GM23338 (cell line): ENCODE measurements around the gene KPNA6. TPM values are rescaled to one million over a fixed set of nuclear protein-coding genes. Genes with fewer than 3 reads are reported as not detected.

Experiments
- ATAC-seq: fragments of 200-7000 bp; cut with Tn5 transposase; 3 replicates; pipeline ENCODE4 v1.9.1; 2020
- DNase-seq: peaks from one replicate; pipeline ENCODE4 v3.0.0-alpha.2; 2015; ENCODE audit warnings: low spot score
- H2AFZ ChIP-seq: fragments of 200-600 bp; sonication (generic); 2 replicates; pipeline ENCODE4 v1.8.0; 2016; ENCODE audit warnings: antibody characterized with exemption, mild to moderate bottlenecking, moderate library complexity
- H3F3A ChIP-seq: fragments of 200-600 bp; sonication (generic); replicated peaks from 2 replicates; pipeline ENCODE4 v1.8.0; 2017; ENCODE audit warnings: antibody characterized with exemption, mixed run types, low read depth
- H3K27ac ChIP-seq: fragments of 200-600 bp; sonication (generic); 2 replicates; pipeline ENCODE4 v1.6.1; 2016; ENCODE audit warnings: low read depth
- H3K27me3 ChIP-seq: fragments of 200-600 bp; sonication (generic); 2 replicates; pipeline ENCODE4 v1.8.0; 2016; ENCODE audit warnings: mild to moderate bottlenecking, mixed run types, moderate library complexity; ENCODE audit not compliant: insufficient read depth
- H3K36me3 ChIP-seq: fragments of 200-600 bp; sonication (generic); 2 replicates; pipeline ENCODE4 v1.8.0; 2016; ENCODE audit warnings: mild to moderate bottlenecking; ENCODE audit not compliant: insufficient read depth
- H3K4me1 ChIP-seq: fragments of 200-600 bp; sonication (generic); 2 replicates; pipeline ENCODE4 v1.8.0; 2016; ENCODE audit warnings: mild to moderate bottlenecking, moderate library complexity; ENCODE audit not compliant: insufficient read depth
- H3K4me2 ChIP-seq: fragments of 200-600 bp; sonication (generic); 2 replicates; pipeline ENCODE4 v1.7.1; 2017; ENCODE audit warnings: mixed run types
- H3K4me3 ChIP-seq: fragments of 200-600 bp; sonication (generic); 2 replicates; pipeline ENCODE4 v1.6.1; 2016; ENCODE audit warnings: mixed run types
- H3K79me2 ChIP-seq: fragments of 200-600 bp; sonication (generic); replicated peaks from 2 replicates; pipeline ENCODE4 v1.8.0; 2017; ENCODE audit warnings: mild to moderate bottlenecking; ENCODE audit not compliant: insufficient read depth
- H3K9me2 ChIP-seq: fragments of 200-600 bp; sonication (generic); 2 replicates; pipeline ENCODE4 v1.8.0; 2017; ENCODE audit not compliant: insufficient read depth
- H4K20me1 ChIP-seq: fragments of 200-600 bp; sonication (generic); replicated peaks from 2 replicates; pipeline ENCODE4 v1.8.0; 2017; ENCODE audit warnings: mild to moderate bottlenecking; ENCODE audit not compliant: insufficient read depth
- H3K27ac Mint-ChIP-seq: 2 replicates; pipeline ENCODE4 v1.8.0; 2020; ENCODE audit warnings: inconsistent platforms, mild to moderate bottlenecking, moderate library complexity, mixed read lengths
- H3K27me3 Mint-ChIP-seq: 3 replicates; pipeline ENCODE4 v1.8.0; 2022; ENCODE audit warnings: low read depth, mild to moderate bottlenecking, moderate library complexity, mixed read lengths, inconsistent platforms; ENCODE audit not compliant: insufficient read depth, poor library complexity
- H3K36me3 Mint-ChIP-seq: 3 replicates; pipeline ENCODE4 v1.8.0; 2021; ENCODE audit warnings: low read depth, mild to moderate bottlenecking, inconsistent platforms, moderate library complexity, mixed read lengths
- H3K4me1 Mint-ChIP-seq: 3 replicates; pipeline ENCODE4 v1.8.0; 2020; ENCODE audit warnings: mild to moderate bottlenecking, inconsistent platforms, mixed read lengths
- H3K4me3 Mint-ChIP-seq: 3 replicates; pipeline ENCODE4 v1.8.0; 2021; ENCODE audit warnings: moderate library complexity, mild to moderate bottlenecking, inconsistent platforms, mixed read lengths
- H3K9me3 Mint-ChIP-seq: 3 replicates; pipeline ENCODE4 v1.8.0; 2020; ENCODE audit warnings: moderate library complexity, mild to moderate bottlenecking, inconsistent platforms, mixed read lengths
- CREB1 ChIP-seq: fragments of 250-450 bp; sonication (Bioruptor Pico); IDR thresholded peaks from 2 replicates; pipeline ENCODE4 v1.5.0; 2020; ENCODE audit warnings: low read depth, mild to moderate bottlenecking, moderate library complexity
- CTCF ChIP-seq, 2 experiments: fragments of 200-600 bp in 1 of 2; sonication (generic) in 1 of 2; conservative IDR thresholded peaks; 2 replicates each; pipeline versions ENCODE4 v1.5.1 to v1.6.1; 2016 to 2017; ENCODE audit warnings: antibody characterized with exemption in 2 of 2, low read depth in 2 of 2, mild to moderate bottlenecking in 2 of 2, moderate library complexity in 1 of 2
- ETS1 ChIP-seq: IDR thresholded peaks from 2 replicates; pipeline ENCODE4 v1.6.1; 2016; ENCODE audit warnings: antibody characterized with exemption
- EZH2 ChIP-seq: fragments of 200-600 bp; sonication (generic); IDR thresholded peaks from one replicate; pipeline ENCODE4 v1.8.0; 2017; ENCODE audit warnings: antibody characterized with exemption, mild to moderate bottlenecking, low read depth; ENCODE audit not compliant: unreplicated experiment
- EZH2phosphoT487 ChIP-seq: fragments of 200-600 bp; sonication (generic); IDR thresholded peaks from one replicate; pipeline ENCODE4 v1.8.1; 2018; ENCODE audit warnings: antibody characterized with exemption; ENCODE audit not compliant: unreplicated experiment
- JUNB ChIP-seq: IDR thresholded peaks from one replicate; pipeline ENCODE4 v1.6.1; 2016; ENCODE audit warnings: antibody characterized with exemption; ENCODE audit not compliant: unreplicated experiment
- NANOG ChIP-seq: IDR thresholded peaks from 2 replicates; pipeline ENCODE4 v1.6.1; 2016; ENCODE audit warnings: antibody characterized with exemption, borderline replicate concordance
- POLR2AphosphoS5 ChIP-seq: IDR thresholded peaks from 2 replicates; pipeline ENCODE4 v1.6.1; 2016; ENCODE audit warnings: antibody characterized with exemption, low read depth
- REST ChIP-seq: IDR thresholded peaks from one replicate; pipeline ENCODE4 v1.6.1; 2018; ENCODE audit warnings: antibody characterized with exemption; ENCODE audit not compliant: unreplicated experiment
- STAT1 ChIP-seq: IDR thresholded peaks from one replicate; pipeline ENCODE4 v1.6.1; 2016; ENCODE audit warnings: antibody characterized with exemption; ENCODE audit not compliant: unreplicated experiment
- ZNF114 ChIP-seq: fragments of 250-450 bp; sonication (Bioruptor Pico); IDR thresholded peaks from 2 replicates; pipeline ENCODE4 v1.5.0; 2020; ENCODE audit warnings: mild to moderate bottlenecking, moderate library complexity
- ZNF331 ChIP-seq: fragments of 250-450 bp; sonication (Bioruptor Pico); IDR thresholded peaks from 2 replicates; pipeline ENCODE4 v1.5.0; 2020; ENCODE audit warnings: low read depth, mild to moderate bottlenecking, moderate library complexity
- ZNF462 ChIP-seq: fragments of 250-450 bp; sonication (Bioruptor Pico); IDR thresholded peaks from 2 replicates; pipeline ENCODE4 v1.5.0; 2020; ENCODE audit warnings: mild to moderate bottlenecking, moderate library complexity
- polyA plus RNA-seq: library from polyadenylated mRNA; unstranded; fragments of >200 nt; fragmentation: Nextera tagmentation; extraction: Ambion mirVana; gene quantifications from 2 replicates; pipeline ENCODE4 v1.2.1, GENCODE V29; 2016
- total RNA-seq: library from RNA; depleted of rRNA; stranded (reverse); fragments of >200 nt; shearing (Covaris generic); gene quantifications from 2 replicates; pipeline ENCODE4 v1.2.3, GENCODE V29; 2014

KPNA6 gene
- total and polyA plus RNA-seq, 2 experiments from 2014 or later, result 28.6 to 72.2 TPM

GRCh38 chr1:32074841-32075240 lies 33.0 kb upstream of the KPNA6 start:
- Mint-ChIP-seq H3K27me3 (peaks cover 17% of the 10 kb centered on the region), H3K36me3 (peaks cover 43% of the 10 kb centered on the region), H3K4me1 (peaks cover 14% of the 10 kb centered on the region), H3K4me3 (no peak overlapping the region), H3K27ac (no peak overlapping the region), H3K9me3 (0 out of 3 replicates have a peak, but pooled peaks cover 2% of the 10 kb centered on the region)
- peaks cover 9% of the 10 kb centered on the region; the same call in 1 of the 2 replicates for H3F3A ChIP-seq
- H3K27ac ChIP-seq, result no peak overlapping the region
- ATAC-seq (no peak), DNase-seq (no peak)
- no peak overlapping the region for H3K4me2 ChIP-seq
- no peak for TF ChIP-seq STAT1
- no peak for TF ChIP-seq ZNF114
- TF ChIP-seq ZNF331 (CRISPR knock-in tag), result no peak
- TF ChIP-seq REST, result no peak
- TF ChIP-seq EZH2, result no peak
- no peak for TF ChIP-seq CREB1
- TF ChIP-seq POLR2AphosphoS5, result no peak
- no peak for TF ChIP-seq CTCF (conservative IDR thresholded peaks at IDR 0.05; ENCODE audit: low read depth in 2 of 2)
- TF ChIP-seq EZH2phosphoT487, result no peak
- TF ChIP-seq ETS1, result no peak
- TF ChIP-seq JUNB, result no peak
- TF ChIP-seq ZNF462 (CRISPR knock-in tag), result no peak
- TF ChIP-seq NANOG, result no peak
- peaks cover 10% of the 10 kb centered on the region for H3K36me3 ChIP-seq
- peaks cover 8% of the 10 kb centered on the region for H3K4me1 ChIP-seq
- peaks cover 13% of the 10 kb centered on the region for H3K79me2 ChIP-seq
- peaks cover 11% of the 10 kb centered on the region for H4K20me1 ChIP-seq
- no peak overlapping the region for H3K4me3 ChIP-seq
- H3K27me3 ChIP-seq, result no peaks in the 10 kb centered on the region
- no peaks in the 10 kb centered on the region for H3K9me2 ChIP-seq
- no peak overlapping the region for H2AFZ ChIP-seq
